Prostate gland (tissue), 2 donors: ENCODE results near the gene GDPD5. TPM values are rescaled to one million over a fixed set of nuclear protein-coding genes. Genes with fewer than 3 reads are reported as not detected.
A peak's percentile ranks its signal among the peaks of the same experiment; 100 is the strongest.

Experiments
- DNase-seq: peaks from one replicate; pipeline ENCODE4 v3.0.0-alpha.2; 2019; ENCODE audit warnings: low spot score
- H3K27ac ChIP-seq, 2 donors: fragments of 200-600 bp; sonication (generic); 2 replicates each; pipeline ENCODE4 v1.5.1; 2017 to 2019
- H3K27me3 ChIP-seq: fragments of 200-600 bp; sonication (generic); replicated peaks from 2 replicates; pipeline ENCODE4 v1.5.1; 2019; ENCODE audit not compliant: insufficient read depth
- H3K36me3 ChIP-seq, 2 donors: fragments of 200-600 bp; sonication (generic); 1 replicate in 1 of 2; 2 replicates in 1 of 2; pipeline versions ENCODE4 v1.5.1 to v1.8.1; 2017 to 2019
- H3K4me1 ChIP-seq: fragments of 200-600 bp; sonication (generic); replicated peaks from 2 replicates; pipeline ENCODE4 v1.5.1; 2019
- H3K4me3 ChIP-seq, 2 donors: fragments of 200-600 bp; sonication (generic); 2 replicates each; pipeline ENCODE4 v1.5.1; 2017 to 2019
- H3K9me3 ChIP-seq: fragments of 200-600 bp; sonication (generic); 2 replicates; pipeline ENCODE4 v1.5.1; 2017
- POLR2A ChIP-seq: fragments of 450-650 bp; IDR thresholded peaks from one replicate; pipeline ENCODE4 v1.6.1; 2016; ENCODE audit warnings: antibody characterized with exemption, mild to moderate bottlenecking
- POLR2AphosphoS5 ChIP-seq: sonication (generic); formaldehyde crosslinking; IDR thresholded peaks from one replicate; pipeline ENCODE4 v1.6.1; 2017; ENCODE audit warnings: antibody characterized with exemption
- WGBS: methylation state at CpG from one replicate; pipeline ENCODE4 v1.1.5; 2018; 5-methylcytosine and 5-hydroxymethylcytosine counted together
- intact Hi-C: fragments of 100-400 bp; cut with DNase I; formaldehyde crosslinking; loops from one replicate; pipeline ENCODE4 v1.14.2; 2022
- total RNA-seq, 2 donors: library from RNA; depleted of rRNA; stranded (reverse); fragments of >200 nt; gene quantifications; one replicate each; pipeline ENCODE4 v1.1.0, GENCODE V29; 2016
- TF ChIP-seq, protein P1 (sequence below), 4 experiments: fragments of 200-600 bp in 2 of 4; fragments of 450-650 bp in 2 of 4; sonication (generic) in 2 of 4; IDR thresholded peaks; 1 replicate in 3 of 4; 2 replicates in 1 of 4; pipeline ENCODE4 v1.5.1; 2016 to 2019; ENCODE audit warnings: antibody characterized with exemption in 4 of 4, mild to moderate bottlenecking in 2 of 4, moderate library complexity in 2 of 4

GDPD5 gene
- total RNA-seq, 2 donors from 2014 or later = 1.7 to 14.6 TPM

DNA sequence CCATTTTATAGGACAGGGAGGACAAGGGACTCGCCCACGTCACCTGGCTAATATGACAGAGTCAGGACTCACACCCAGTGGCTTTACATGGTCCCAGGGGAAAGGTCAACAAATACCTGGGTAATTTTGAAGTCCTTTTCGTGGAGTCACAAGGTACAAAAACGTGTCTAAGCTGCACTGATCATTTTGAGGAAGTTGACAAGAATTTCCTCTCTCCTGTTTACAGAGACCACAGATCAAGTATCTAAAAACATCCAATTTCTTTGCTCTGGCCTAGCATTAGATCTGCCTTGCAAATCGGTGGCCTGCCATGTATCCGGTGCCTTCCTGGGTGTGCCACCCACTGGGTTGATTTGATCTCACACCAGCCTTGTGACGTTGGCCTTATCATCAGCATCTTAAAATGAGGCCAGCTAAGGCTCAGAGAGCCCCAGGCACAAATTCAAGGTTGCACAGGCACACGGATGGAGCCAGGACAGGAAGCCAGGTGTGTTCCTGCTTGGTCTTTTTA is 17.6 kb downstream of the GDPD5 start:
- TF ChIP-seq POLR2AphosphoS5 (no peak), POLR2A (no peak)
- TF ChIP-seq, protein P1, sequence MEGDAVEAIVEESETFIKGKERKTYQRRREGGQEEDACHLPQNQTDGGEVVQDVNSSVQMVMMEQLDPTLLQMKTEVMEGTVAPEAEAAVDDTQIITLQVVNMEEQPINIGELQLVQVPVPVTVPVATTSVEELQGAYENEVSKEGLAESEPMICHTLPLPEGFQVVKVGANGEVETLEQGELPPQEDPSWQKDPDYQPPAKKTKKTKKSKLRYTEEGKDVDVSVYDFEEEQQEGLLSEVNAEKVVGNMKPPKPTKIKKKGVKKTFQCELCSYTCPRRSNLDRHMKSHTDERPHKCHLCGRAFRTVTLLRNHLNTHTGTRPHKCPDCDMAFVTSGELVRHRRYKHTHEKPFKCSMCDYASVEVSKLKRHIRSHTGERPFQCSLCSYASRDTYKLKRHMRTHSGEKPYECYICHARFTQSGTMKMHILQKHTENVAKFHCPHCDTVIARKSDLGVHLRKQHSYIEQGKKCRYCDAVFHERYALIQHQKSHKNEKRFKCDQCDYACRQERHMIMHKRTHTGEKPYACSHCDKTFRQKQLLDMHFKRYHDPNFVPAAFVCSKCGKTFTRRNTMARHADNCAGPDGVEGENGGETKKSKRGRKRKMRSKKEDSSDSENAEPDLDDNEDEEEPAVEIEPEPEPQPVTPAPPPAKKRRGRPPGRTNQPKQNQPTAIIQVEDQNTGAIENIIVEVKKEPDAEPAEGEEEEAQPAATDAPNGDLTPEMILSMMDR (IDR thresholded peaks at IDR 0.05) = no peak
- Histone ChIP-seq H3K36me3 (no peaks in the 10 kb centered on the region), H3K27me3 (no peaks in the 10 kb centered on the region), H3K4me1 (no peaks in the 10 kb centered on the region), H3K27ac (no peak overlapping the region), H3K4me3 (no peak overlapping the region), H3K9me3 (no peaks in the 10 kb centered on the region)
- no peak for DNase-seq
- intact Hi-C loops = no loop called here
- WGBS = 54% methylated on average over 8 of the region's 8 CpGs

DNA sequence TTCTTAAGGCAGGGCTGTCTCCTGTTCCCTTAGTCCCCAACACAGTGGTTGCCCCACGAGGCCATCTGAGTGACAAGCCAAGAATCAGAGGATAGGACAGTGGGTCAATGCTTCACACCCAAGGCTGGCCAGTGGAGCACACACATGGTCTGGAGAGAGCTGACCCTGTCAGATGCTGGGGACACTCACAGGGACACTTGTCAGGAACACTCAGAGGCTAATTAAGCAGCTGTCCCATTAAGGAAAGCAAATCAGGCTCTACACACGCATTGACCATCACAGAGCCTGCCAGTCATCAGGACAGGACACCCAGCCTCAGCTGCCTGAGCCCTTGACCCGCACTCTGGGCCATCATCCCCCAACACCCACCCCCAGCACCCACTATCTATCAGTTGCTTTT is 18.2 kb downstream of the GDPD5 start:
- TF ChIP-seq, protein P1 (IDR thresholded peaks at IDR 0.05) = no peak
- TF ChIP-seq POLR2A = no peak
- no peak for TF ChIP-seq POLR2AphosphoS5
- Histone ChIP-seq H3K9me3 (no peaks in the 10 kb centered on the region), H3K4me1 (no peaks in the 10 kb centered on the region), H3K4me3 (no peak overlapping the region), H3K36me3 (no peaks in the 10 kb centered on the region), H3K27ac (no peak overlapping the region), H3K27me3 (no peaks in the 10 kb centered on the region)
- no peak for DNase-seq
- intact Hi-C loops = no loop called here
- WGBS = 98% methylated on average over 3 of the region's 3 CpGs

DNA sequence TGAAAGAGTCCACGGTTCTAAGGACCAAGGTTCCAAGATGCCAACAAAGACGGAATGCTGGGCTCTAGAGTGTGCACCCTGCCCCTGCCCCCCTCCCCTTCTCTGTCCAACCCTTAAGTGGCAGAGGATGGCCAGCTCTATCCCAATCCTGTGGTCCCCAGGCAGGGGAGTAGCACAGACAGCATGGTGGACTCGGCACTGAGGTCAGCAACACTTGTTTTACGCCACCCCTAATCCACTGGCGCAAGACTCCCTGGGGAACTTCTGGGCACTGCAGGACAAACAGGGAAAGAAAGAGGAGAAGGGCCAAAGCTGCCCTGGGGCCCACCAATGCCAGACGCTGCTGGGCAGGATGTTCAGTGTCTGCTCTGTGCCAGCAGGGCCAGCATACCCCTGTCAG is 18.9 kb downstream of the GDPD5 start:
- Histone ChIP-seq H3K9me3 (no peaks in the 10 kb centered on the region), H3K4me3 (no peak overlapping the region), H3K27ac (peak overlapping the region; percentile 50 to 54), H3K36me3 (no peaks in the 10 kb centered on the region), H3K27me3 (no peaks in the 10 kb centered on the region), H3K4me1 (no peaks in the 10 kb centered on the region)
- TF ChIP-seq POLR2AphosphoS5 (no peak), POLR2A (no peak)
- TF ChIP-seq, protein P1 (IDR thresholded peaks at IDR 0.05) = no peak
- DNase-seq = no peak
- intact Hi-C loops = no loop called here
- WGBS = 97% methylated on average over 6 of the region's 6 CpGs

DNA sequence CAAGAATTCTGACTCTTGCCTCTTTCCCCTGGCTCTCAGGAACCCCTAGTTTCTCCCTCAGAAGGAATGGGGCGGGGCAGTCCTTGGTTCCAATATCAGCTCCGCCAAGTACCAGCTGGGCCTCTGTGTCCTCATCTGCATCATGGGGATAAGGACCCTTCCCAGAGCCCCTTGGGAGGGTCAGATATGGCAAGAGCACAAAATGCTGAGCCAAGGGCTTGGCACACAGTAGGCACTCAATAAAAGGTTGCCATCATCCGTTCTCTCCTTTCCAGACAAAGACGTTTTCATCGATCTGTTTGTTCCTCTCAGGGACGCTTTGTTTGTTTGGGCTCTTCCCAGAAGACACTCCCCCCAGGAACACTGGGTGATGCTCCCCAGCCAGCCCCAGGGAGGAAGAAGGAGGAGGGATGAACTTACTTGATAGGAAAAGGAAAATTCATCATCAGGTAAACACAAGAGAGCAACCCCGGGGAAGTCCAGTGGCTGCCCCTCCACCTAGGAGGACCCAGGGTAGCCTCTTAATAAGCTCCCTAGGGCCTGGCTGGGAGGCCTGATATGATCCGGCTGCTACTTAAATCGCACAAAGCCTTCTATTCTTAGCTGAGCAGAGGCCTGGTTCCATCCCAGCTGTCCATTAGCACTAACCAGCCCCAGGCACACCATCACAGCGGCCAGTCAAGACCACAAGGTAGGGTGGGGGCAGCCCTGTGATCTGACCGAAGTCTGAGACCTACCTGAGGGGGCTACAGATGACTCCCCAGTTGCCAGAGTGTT is 19.6 kb downstream of the GDPD5 start:
- no peaks in the 10 kb centered on the region for H3K4me1 ChIP-seq
- intact Hi-C loops = no loop called here
- no peak for TF ChIP-seq POLR2AphosphoS5
- TF ChIP-seq, protein P1 (IDR thresholded peaks at IDR 0.05) = no peak
- TF ChIP-seq POLR2A = no peak
- H3K4me3 ChIP-seq = no peak overlapping the region
- no peaks in the 10 kb centered on the region for H3K27me3 ChIP-seq
- peak overlapping the region; percentile 50 to 54 for H3K27ac ChIP-seq
- no peaks in the 10 kb centered on the region for H3K36me3 ChIP-seq
- WGBS = 65% methylated on average over 10 of the region's 11 CpGs
- DNase-seq = no peak
- H3K9me3 ChIP-seq = no peaks in the 10 kb centered on the region

DNA sequence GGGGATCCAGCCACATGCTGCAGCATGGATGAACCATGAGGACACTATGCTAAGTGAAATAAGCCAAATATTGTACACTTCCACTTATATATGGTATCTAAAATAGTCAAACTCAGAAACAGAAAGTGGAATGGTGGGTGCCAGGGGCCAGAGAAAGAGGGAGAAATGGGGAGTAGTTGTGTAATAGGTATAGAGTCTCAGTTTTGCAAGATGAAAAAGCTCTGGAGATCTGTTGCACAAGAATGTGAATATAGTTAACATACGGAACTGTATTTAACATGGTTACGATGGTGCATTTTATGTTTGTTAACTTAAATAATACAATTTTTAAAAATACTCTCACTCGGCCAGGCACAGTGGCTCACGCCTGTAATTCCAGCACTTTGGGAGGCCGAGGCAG is 21.2 kb downstream of the GDPD5 start:
- intact Hi-C loops = no loop called here
- DNase-seq = no peak
- Histone ChIP-seq H3K9me3 (no peaks in the 10 kb centered on the region), H3K27ac (no peak overlapping the region), H3K4me3 (no peak overlapping the region), H3K27me3 (no peaks in the 10 kb centered on the region), H3K4me1 (no peaks in the 10 kb centered on the region), H3K36me3 (no peaks in the 10 kb centered on the region)
- 95% methylated on average over 5 of the region's 5 CpGs for WGBS
- TF ChIP-seq POLR2A (no peak), POLR2AphosphoS5 (no peak)
- TF ChIP-seq, protein P1 (IDR thresholded peaks at IDR 0.05) = no peak
